ENCODE data around the gene HOXD1.
A peak's percentile ranks its signal among the peaks of the same experiment; 100 is the strongest.

The HOXD1 gene

DNA sequence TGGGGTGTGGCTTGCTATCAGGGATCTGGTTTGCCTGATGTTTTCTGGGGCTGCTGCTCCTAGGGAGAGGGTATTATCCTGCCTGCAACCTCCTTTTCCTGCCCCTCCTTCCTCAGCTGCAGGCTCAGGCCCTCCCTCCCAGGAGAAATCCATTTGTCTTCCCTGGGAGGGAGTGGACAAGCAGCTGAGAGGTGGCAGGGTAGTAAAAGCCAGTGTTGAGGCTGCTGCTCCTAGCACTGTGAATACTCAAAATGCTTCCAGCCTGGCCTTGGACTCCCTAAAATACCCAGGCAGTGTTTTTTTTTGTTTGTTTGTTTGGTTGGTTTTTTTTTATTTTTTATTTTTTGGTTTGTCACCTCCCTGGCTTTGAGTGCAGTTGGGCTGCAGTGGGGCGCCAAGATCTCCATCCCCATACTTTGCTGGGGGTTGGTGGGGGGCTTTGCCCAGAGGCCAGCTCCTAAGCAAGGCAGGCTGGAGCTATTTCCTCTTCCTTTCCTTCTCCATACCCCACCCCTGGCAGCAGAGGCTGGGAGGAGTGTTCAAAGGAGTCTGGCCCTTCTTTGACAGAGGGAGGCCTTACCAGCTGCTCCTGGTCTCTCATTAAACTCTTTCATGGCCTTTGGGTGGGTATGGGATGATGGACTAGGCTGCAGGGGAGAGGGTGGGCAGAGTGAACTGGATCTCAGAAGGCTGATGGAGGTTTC is 17.7 kb upstream of the HOXD1 start:
- no peak overlapping the region for H3K27ac Mint-ChIP-seq
- H3K27me3 Mint-ChIP-seq = peaks cover 81% of the 10 kb centered on the region
- ATAC-seq (no peak), DNase-seq (no peak)
- no peaks in the 10 kb centered on the region for H3K9me3 Mint-ChIP-seq
- H3K4me1 Mint-ChIP-seq = peaks cover 16% of the 10 kb centered on the region
- H3K36me3 Mint-ChIP-seq (ENCODE audit: low read depth) = peaks cover 2% of the 10 kb centered on the region
- H3K4me3 Mint-ChIP-seq = no peak overlapping the region

DNA sequence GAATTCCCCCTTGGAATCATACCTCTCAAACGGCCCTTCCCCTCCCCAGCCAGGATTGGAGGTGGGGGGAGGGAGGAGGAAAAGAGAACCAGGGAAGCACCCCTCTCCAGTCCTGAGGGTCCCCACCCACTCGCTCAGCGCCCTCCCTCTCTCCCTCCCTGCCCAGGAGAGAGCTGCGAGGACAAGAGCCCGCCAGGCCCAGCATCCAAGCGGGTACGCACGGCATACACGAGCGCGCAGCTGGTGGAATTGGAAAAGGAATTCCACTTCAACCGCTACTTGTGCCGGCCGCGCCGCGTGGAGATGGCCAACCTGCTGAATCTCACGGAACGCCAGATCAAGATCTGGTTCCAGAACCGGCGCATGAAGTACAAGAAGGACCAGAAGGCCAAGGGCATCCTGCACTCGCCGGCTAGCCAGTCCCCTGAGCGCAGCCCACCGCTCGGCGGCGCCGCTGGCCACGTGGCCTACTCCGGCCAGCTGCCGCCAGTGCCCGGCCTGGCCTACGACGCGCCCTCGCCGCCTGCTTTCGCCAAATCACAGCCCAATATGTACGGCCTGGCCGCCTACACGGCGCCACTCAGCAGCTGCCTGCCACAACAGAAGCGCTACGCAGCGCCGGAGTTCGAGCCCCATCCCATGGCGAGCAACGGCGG is 17.0 kb upstream of the HOXD1 start:
- ATAC-seq (no peak), DNase-seq (no peak)
- no peaks in the 10 kb centered on the region for H3K9me3 Mint-ChIP-seq
- peaks cover 82% of the 10 kb centered on the region for H3K27me3 Mint-ChIP-seq
- H3K27ac Mint-ChIP-seq = no peak overlapping the region
- H3K4me3 Mint-ChIP-seq = no peak overlapping the region
- peaks cover 16% of the 10 kb centered on the region for H3K4me1 Mint-ChIP-seq
- peaks cover 2% of the 10 kb centered on the region for H3K36me3 Mint-ChIP-seq (ENCODE audit: low read depth)

DNA sequence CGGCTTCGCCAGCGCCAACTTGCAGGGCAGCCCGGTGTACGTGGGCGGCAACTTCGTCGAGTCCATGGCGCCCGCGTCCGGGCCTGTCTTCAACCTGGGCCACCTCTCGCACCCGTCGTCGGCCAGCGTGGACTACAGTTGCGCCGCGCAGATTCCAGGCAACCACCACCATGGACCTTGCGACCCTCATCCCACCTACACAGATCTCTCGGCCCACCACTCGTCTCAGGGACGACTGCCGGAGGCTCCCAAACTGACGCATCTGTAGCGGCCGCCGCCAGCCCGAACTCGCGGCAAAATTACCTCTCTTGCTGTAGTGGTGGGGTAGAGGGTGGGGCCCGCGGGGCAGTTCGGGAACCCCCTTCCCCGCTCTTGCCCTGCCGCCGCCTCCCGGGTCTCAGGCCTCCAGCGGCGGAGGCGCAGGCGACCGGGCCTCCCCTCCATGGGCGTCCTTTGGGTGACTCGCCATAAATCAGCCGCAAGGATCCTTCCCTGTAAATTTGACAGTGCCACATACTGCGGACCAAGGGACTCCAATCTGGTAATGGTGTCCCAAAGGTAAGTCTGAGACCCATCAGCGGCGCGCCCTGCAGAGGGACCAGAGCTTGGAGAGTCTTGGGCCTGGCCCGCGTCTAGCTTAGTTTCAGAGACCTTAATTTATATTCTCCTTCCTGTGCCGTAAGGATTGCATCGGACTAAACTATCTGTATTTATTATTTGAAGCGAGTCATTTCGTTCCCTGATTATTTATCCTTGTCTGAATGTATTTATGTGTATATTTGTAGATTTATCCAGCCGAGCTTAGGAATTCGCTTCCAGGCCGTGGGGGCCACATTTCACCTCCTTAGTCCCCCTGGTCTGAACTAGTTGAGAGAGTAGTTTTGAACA is 16.2 kb upstream of the HOXD1 start:
- Mint-ChIP-seq H3K4me3 (no peak overlapping the region), H3K36me3 (ENCODE audit: low read depth) (peaks cover 2% of the 10 kb centered on the region), H3K4me1 (peaks cover 16% of the 10 kb centered on the region), H3K9me3 (no peaks in the 10 kb centered on the region), H3K27me3 (peaks cover 82% of the 10 kb centered on the region), H3K27ac (no peak overlapping the region)
- DNase-seq (no peak), ATAC-seq (no peak)

DNA sequence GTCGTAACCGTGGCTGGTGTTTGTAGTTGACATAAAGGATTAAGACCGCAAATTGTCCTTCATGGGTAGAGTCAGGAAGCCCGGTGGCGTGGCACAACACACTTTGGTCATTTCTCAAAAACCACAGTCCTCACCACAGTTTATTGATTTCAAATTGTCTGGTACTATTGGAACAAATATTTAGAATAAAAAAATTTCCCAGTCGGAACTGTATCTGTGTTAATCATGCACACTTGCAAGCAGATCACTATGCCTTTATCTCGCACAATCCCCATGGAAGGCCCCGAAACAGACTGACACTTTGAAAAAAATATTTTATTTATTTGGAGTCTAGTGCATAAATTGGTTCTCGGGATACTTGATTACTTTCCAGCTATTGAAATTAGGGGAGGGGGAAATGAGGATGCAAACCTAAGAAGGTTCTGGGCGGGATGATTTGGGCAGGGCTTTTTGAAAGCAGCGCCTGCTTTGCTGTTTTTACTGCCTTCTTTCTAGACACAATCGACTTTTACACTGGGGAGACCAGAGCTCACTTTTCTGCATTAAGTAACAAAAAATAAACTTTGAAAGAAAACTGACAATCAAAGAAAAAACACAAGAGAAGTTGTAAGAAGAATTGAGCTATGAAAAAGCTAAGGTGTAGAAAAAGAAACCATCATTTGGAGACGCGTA is 15.4 kb upstream of the HOXD1 start:
- no peak overlapping the region for H3K27ac Mint-ChIP-seq

DNA sequence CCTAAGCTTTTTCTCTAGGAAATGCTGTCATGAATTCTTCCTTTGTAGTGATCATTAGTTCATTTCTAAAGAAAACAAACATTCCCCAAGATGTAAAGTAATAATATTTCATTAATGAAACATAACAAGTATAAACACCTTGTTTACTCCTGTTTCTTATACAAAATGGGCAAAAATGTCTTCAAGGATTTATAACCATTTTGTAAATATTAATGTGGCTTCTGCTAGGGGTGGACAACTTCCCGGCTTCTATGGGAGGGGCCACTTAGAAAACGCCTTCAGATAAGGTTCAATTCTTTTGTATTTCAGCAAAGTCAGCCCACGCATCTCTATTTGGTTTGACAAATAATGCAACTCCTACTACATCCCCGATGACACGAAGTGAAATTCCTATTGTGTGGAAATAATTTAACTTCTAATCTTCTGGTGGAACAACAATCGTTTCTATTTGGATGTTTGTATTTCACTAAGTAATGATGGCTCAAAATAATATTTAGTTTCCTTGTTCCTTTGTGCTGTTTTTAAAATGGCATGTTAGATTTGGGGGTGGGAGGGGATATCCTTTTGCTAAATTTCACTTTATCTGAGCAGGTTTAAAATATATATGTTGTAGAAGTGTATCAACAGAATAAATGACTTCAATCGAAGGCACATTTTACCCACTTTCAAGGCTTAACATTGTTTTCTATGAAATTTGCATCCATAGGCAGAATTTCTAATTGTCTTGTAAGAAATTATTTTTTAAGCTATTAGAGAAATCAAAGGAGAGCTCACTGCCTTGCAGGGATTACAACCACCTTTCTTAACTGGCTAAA is 14.7 kb upstream of the HOXD1 start:
- peaks cover 84% of the 10 kb centered on the region for H3K27me3 Mint-ChIP-seq

More for the DNA sequence above, 15.4 kb upstream of the HOXD1 start:
- Mint-ChIP-seq H3K4me1 (peaks cover 16% of the 10 kb centered on the region), H3K27me3 (peaks cover 81% of the 10 kb centered on the region), H3K9me3 (no peaks in the 10 kb centered on the region), H3K4me3 (no peak overlapping the region), H3K36me3 (ENCODE audit: low read depth) (peaks cover 2% of the 10 kb centered on the region)
- DNase-seq (no peak), ATAC-seq (no peak)

DNA sequence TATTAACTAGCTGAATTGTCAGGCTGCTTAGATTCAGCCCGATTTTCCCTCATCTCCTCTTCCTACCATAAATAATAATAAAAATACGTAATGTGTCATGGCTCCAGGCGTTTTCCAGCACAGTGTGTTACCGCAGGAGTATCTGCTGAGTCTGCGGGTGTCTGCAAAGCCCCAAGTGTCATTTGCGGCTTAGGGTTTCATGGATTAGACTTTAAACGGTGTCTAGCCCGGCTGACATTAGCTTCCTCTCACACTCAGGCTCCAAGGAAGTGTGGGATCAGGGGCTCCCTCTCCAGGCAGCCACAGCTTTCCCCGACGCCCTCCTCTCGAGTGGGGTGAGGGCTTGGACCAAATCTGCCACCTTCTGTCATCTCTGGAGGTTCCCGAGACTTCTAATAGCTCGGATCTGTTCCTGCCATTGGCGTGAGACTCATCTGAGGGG is 14.1 kb upstream of the HOXD1 start:
- ATAC-seq = no peak
- Mint-ChIP-seq H3K4me1 (peaks cover 19% of the 10 kb centered on the region), H3K4me3 (no peak overlapping the region)

More for the DNA sequence above, 14.7 kb upstream of the HOXD1 start:
- peaks cover 2% of the 10 kb centered on the region for H3K36me3 Mint-ChIP-seq (ENCODE audit: low read depth)
- H3K4me1 Mint-ChIP-seq = peaks cover 18% of the 10 kb centered on the region
- H3K9me3 Mint-ChIP-seq = no peaks in the 10 kb centered on the region
- H3K27ac Mint-ChIP-seq = no peak overlapping the region
- ATAC-seq (no peak), DNase-seq (no peak)
- no peak overlapping the region for H3K4me3 Mint-ChIP-seq

DNA sequence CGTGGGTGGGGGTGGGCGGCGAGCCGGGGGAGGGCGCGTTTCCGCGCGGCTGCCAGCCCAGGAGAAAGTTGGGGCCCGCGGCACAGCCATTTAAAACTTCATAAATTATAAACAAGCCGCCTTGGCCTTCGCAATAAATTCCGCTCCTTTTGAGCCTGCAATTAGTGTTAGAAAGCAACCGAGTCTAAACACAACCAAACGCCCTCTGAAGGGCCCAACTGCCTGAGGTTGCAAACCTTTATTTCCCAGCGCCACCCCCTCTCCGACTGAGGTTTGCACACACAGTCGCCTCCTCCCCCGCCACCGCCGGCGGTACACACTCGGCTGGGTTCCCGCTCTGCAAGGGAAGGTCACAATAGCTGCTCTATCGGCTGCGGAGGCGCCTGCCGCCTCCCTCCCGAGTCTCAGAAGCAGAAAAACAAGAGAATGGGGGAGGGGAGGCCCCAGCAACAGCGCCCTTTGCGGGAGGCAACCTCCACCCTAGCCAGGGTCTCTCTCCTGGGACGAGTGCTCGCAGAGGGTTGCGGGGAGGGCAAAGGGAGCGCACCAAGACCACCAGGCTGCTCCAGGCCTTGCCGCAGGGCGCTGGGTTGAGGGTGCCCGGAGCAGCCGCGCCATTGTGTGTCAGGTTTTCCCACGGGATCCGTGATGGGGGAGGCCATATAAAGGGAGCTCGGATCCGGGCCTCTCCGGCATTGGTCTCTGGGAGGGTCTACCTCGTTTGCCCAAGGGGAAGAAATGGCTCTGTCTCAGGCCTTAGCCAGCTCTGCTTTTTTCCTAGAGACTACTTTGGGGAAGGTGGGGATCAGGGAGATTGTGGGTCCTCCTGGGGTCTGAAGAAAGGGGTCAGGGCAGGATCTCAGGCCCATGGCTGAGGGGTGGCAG is 13.4 kb upstream of the HOXD1 start:
- DNase-seq (no peak), ATAC-seq (peak; percentile 55)
- peaks cover 2% of the 10 kb centered on the region for H3K36me3 Mint-ChIP-seq (ENCODE audit: low read depth)
- H3K27me3 Mint-ChIP-seq = peaks cover 88% of the 10 kb centered on the region
- no peaks in the 10 kb centered on the region for H3K9me3 Mint-ChIP-seq
- no peak overlapping the region for H3K4me3 Mint-ChIP-seq
- no peak overlapping the region for H3K27ac Mint-ChIP-seq
- peaks cover 19% of the 10 kb centered on the region for H3K4me1 Mint-ChIP-seq

More for the DNA sequence above, 14.1 kb upstream of the HOXD1 start:
- Mint-ChIP-seq H3K36me3 (ENCODE audit: low read depth) (peaks cover 2% of the 10 kb centered on the region), H3K9me3 (no peaks in the 10 kb centered on the region), H3K27me3 (peaks cover 88% of the 10 kb centered on the region), H3K27ac (no peak overlapping the region)
- DNase-seq = no peak

DNA sequence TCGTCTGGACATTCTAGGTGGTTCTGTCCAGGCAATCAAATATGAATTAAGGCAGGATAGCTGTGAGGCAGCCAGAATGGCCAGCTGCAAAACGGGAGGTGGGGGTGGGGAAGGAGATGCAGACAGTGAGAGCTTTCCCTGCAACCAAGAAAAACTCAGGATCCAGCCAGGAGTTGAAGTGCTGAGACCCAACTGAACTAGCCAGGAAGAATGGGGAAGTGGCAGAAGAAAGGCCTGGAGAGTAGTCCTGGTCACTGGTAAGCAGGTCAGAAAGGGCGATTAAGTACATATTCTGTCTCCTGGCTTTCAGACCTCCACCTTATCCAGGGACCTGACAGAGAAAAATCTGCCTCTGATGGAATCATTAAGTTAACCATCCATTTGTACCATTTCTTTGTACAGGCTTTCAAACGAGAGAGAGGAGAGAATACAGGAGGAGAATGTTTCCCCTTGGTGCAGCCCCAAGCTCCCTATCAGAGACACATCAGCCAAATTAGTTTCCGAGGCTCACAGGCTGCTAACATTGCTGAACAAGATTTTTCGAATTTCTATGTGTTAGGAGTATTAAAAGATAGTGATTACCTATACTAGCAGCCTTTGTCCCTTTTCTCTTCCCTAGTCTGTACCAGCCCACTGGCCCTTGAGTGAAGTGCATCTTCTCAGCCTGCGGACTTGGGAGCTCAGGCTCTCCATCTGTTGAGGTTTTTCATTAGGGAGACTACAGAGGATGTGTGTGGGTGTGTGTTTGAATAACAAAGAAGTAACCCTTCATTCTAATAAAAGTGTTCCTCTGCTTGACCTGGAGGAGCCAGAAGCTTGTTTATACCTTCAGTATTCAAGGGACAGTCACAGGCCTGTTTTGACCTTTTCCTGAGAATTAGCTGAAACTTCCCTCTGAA is 12.5 kb upstream of the HOXD1 start:
- no peak overlapping the region for H3K27ac Mint-ChIP-seq
- ATAC-seq = no peak
- no peak overlapping the region for H3K4me3 Mint-ChIP-seq
- peaks cover 19% of the 10 kb centered on the region for H3K4me1 Mint-ChIP-seq
- peaks cover 90% of the 10 kb centered on the region for H3K27me3 Mint-ChIP-seq
- no peaks in the 10 kb centered on the region for H3K9me3 Mint-ChIP-seq
- DNase-seq = no peak
- H3K36me3 Mint-ChIP-seq (ENCODE audit: low read depth) = peaks cover 2% of the 10 kb centered on the region

DNA sequence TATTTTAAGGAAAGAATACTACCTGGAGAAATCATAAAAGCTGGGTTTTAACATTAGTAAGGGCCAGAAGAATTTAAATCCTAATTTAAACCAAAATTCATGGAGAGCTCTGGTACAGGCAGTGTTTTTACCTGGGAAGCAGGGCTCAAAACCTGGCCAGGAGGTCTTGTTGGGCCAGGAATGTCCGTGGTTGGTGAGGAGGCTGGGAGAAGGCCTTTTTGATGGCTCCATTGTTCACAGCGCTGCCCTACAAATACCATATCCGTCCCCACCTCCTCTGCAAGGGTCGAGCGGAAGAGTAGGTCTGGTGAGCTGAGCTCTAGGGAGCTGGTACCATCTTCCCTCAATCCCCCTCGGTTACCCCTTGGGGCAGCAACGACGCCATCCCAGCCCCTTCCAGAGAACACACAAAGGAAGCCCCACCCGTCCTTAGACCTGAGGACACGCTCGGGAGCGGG is 10.9 kb upstream of the HOXD1 start:
- Mint-ChIP-seq H3K27ac (no peak overlapping the region), H3K4me3 (no peak overlapping the region), H3K27me3 (peaks cover 83% of the 10 kb centered on the region), H3K4me1 (peaks cover 19% of the 10 kb centered on the region), H3K36me3 (ENCODE audit: low read depth) (peaks cover under 1% of the 10 kb centered on the region), H3K9me3 (no peaks in the 10 kb centered on the region)
- no peak for ATAC-seq
- DNase-seq = no peak

DNA sequence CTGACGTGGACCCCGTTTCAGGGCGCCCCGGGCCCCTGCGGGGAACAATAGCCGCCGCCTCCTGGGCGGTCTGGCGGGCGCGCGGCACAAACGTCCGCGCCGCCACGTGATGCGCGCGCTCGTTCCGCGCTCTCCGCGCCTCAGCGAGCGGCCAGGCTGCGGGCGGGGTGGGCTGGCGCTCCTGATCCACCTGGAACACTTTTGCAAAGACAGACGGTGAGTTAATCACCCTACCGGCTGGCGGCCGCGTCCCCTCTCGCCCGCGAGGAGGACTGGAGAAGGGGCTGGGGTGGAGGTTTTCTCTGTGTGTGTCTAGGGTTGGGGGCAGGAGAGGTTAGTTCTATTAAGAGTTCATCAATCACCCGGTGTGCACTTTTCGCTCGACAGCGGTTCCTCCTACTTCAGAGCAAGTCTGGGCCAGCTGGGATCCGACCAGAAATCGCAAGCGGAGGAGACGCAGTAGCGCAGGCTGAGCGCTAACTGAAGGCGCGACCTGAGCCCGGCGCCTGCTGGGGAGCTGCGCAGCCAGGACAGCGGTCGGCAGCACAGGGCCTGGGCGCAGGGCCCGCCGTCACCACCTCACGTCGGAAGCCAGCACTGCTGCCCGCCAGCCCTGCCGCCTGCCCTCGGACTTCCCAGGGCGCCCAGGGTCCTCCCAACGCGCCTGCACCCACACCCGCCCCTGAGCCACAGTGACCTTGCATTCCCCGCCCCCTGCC is 10.3 kb upstream of the HOXD1 start:
- Mint-ChIP-seq H3K36me3 (ENCODE audit: low read depth) (no peaks in the 10 kb centered on the region), H3K27me3 (peaks cover 82% of the 10 kb centered on the region), H3K9me3 (no peaks in the 10 kb centered on the region), H3K4me1 (peaks cover 17% of the 10 kb centered on the region), H3K27ac (no peak overlapping the region), H3K4me3 (no peak overlapping the region)
- ATAC-seq = no peak
- DNase-seq = no peak

DNA sequence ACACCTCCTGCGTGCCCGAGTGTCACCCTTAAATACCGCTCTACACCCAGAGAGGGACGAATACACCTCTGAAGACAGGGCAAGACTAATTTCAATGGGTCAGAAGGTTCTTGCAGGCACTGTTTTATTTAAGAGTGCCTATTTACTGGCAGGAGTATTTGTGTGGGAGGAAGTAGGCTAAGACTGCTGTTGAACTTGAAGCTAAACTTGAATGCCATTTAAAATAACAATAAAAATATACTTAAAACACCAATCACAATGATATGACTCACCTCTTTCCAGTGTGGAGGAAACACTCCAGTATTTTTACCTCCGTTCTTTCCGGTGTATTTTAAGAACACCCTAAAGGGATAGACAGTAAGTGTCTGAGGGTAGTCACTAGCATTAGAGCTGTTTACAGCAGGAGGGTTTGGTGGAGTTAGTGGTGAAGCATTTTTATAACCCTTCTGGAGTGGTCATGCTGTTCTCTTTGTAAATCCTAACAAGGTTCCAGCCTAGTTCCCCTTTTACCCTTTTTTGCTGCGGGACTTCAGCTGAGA is 9.6 kb upstream of the HOXD1 start:
- no peak for ATAC-seq
- H3K4me3 Mint-ChIP-seq = no peak overlapping the region
- H3K9me3 Mint-ChIP-seq = no peaks in the 10 kb centered on the region

More for the DNA sequence above, 9.6 kb upstream of the HOXD1 start:
- peaks cover 82% of the 10 kb centered on the region for H3K27me3 Mint-ChIP-seq
- DNase-seq = no peak
- H3K36me3 Mint-ChIP-seq (ENCODE audit: low read depth) = no peaks in the 10 kb centered on the region
- H3K27ac Mint-ChIP-seq = no peak overlapping the region
- H3K4me1 Mint-ChIP-seq = peaks cover 13% of the 10 kb centered on the region
